NCI-H2107 (cell line): ENCODE data around the gene CEACAM21.
"Not testable (repeated sequence)": the region's sequence is repeated elsewhere in the genome, so short reads cannot be mapped to it uniquely, and the experiment has no call there.

Experiments
- DNase-seq: peaks from one replicate; lab custom pipeline; 2025; lab: John Stamatoyannopoulos, UW

The CEACAM21 gene

GRCh38 chr19:41549884-41550283 lies 26.1 kb upstream of the CEACAM21 start:
- DNase-seq, result no peak

- no peak for DNase-seq
These were observed 24.8 kb upstream of the CEACAM21 start for GRCh38 chr19:41551212-41551610.

- no peak for DNase-seq
These were observed 24.3 kb upstream of the CEACAM21 start for GRCh38 chr19:41551711-41552110.

- no peak for DNase-seq
These were observed 23.4 kb upstream of the CEACAM21 start for GRCh38 chr19:41552558-41552957.

- no peak for DNase-seq
These were observed 22.2 kb upstream of the CEACAM21 start for GRCh38 chr19:41553804-41554203.

GRCh38 chr19:41554907-41555306 lies 21.1 kb upstream of the CEACAM21 start:
- DNase-seq, result no peak

- DNase-seq, result no peak
These were observed 20.2 kb upstream of the CEACAM21 start for GRCh38 chr19:41555748-41556147.

- no peak for DNase-seq
These were observed 12.0 kb upstream of the CEACAM21 start for GRCh38 chr19:41563854-41564514.

GRCh38 chr19:41564515-41565378 lies 11.2 kb upstream of the CEACAM21 start:
- no peak for DNase-seq

GRCh38 chr19:41565379-41565720 lies 10.6 kb upstream of the CEACAM21 start:
- no peak for DNase-seq

GRCh38 chr19:41566001-41566400 lies 10.0 kb upstream of the CEACAM21 start:
- DNase-seq, result no peak

- no peak for DNase-seq
These were observed 6.3 kb upstream of the CEACAM21 start for GRCh38 chr19:41569481-41570150.

- no peak for DNase-seq
These were observed 5.8 kb upstream of the CEACAM21 start for GRCh38 chr19:41570179-41570578.

GRCh38 chr19:41570639-41571112 lies 5.3 kb upstream of the CEACAM21 start:
- peak; percentile 16 for DNase-seq

- no peak for DNase-seq
These were observed 1.3 kb downstream of the CEACAM21 start for GRCh38 chr19:41577144-41577830.

GRCh38 chr19:41577833-41578232 lies 1.9 kb downstream of the CEACAM21 start:
- DNase-seq, result no peak

- DNase-seq, result no peak
These were observed 2.9 kb downstream of the CEACAM21 start for GRCh38 chr19:41578886-41579285.

GRCh38 chr19:41581068-41581467 lies 5.1 kb downstream of the CEACAM21 start:
- DNase-seq, result not testable (repeated sequence)

GRCh38 chr19:41582577-41583182 lies 6.7 kb downstream of the CEACAM21 start:
- not testable (repeated sequence) for DNase-seq

GRCh38 chr19:41584260-41584810 lies 8.4 kb downstream of the CEACAM21 start:
- DNase-seq, result no peak

GRCh38 chr19:41584931-41585330 lies 9.0 kb downstream of the CEACAM21 start:
- no peak for DNase-seq
